ENCODE measurements around the gene FUT6.
"Not testable (repeated sequence)": the region's sequence is repeated elsewhere in the genome, so short reads cannot be mapped to it uniquely, and the experiment has no call there.

FUT6 gene, protein sequence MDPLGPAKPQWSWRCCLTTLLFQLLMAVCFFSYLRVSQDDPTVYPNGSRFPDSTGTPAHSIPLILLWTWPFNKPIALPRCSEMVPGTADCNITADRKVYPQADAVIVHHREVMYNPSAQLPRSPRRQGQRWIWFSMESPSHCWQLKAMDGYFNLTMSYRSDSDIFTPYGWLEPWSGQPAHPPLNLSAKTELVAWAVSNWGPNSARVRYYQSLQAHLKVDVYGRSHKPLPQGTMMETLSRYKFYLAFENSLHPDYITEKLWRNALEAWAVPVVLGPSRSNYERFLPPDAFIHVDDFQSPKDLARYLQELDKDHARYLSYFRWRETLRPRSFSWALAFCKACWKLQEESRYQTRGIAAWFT

GRCh38 chr19:5839065-5840017 is at the start of gene FUT6:
FUT6 (minus strand) TSS chr19:5839702; CDS start chr19:5832567, 7,135 bp downstream.
- DNase-seq, result no peak

- DNase-seq, result not testable (repeated sequence)
Observed at GRCh38 chr19:5884065-5884811, 44.7 kb upstream of the FUT6 start.

DNA sequence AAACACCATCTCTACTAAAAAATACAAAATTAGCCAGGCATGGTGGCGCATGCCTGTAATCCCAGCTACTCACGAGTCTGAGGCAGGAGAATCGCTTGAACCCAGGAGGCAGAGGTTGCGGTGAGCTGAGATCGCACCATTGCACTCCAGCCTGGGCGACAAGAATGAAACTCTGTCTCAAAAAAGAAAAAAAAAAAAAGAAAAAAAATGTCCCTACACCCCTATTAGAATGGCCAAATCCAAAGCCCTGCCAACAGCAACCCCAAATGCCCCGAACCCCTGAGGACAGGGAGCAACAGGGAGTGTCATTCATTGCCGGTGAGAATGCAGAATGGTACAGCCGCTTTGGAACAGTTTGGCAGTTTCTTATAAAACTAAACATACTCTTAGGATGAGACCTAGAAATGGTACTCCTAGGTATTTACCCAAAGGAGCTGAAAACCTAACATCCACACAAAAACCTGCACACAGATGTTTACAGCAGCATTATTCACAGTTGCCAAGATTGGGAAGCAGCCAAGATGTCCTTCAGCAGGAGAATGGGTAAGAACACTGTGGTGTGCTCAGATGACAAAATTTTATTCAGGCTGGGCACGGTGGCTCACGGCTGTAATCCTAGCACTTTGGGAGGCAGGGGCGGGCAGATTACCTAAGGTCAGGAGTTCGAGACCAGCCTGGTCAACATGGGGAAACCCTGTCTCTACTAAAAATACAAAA is 43.8 kb upstream of the FUT6 start:
- not testable (repeated sequence) for DNase-seq

DNA sequence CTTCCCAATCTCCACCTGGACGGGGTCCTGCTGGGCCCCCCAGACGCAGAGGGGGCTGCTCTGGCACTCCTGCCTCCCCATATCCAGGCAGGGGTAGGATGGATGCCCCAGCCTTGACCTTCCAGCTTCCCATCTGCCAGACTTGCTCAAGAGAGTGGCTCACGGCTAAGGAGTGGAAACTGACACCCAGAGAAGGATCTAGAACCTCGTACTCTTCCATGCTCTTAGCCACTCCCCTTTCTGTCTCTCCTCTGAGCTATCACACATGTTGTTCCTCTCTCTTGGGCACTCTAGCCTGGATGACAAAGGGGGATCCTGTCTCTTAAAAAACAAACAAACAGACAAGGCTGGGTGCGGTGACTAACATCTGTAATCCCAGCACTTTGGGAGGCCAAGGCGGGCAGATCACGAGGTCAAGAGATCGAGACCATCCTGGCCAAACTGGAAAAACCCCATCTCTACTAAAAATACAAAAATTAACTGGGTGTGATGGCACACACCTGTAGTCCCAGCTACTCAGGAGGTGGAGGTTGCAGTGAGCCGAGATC is 43.0 kb upstream of the FUT6 start:
- DNase-seq, result no peak

DNA sequence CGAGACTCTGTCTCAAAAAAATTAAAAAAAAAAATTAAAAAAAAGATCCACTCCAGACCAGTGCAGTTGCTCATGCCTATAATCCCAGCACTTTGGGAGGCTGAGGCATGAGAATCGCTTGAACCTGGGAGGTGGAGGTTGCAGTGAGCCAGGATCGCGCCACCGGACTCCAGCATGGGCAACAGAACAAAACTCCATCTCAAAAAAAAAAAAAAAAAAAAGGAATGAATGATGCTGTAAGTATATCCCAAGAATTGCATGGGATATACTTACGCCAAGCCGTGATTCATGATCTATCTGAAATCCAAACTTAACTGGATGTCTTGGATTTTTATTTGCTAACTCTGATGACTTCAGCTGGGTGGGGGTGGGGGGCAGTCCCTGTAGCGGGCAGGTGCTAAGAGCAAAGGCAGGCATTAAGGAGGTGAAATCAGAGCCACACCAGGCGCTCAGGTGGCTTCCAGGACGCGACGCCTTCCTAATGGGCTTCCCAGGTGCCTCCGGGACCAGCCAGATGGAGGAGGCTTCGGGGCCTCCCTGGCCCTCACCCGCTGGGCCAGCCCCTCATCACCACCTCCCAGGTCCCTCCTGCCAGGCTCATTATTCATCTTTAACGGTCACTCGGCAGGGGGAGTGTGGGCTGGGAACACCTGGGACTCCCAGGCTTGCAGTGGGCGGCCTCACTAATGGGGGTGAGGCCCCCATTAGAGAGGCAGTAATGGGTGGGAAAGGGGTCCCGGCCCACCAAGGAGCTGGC is 42.2 kb upstream of the FUT6 start:
- no peak for DNase-seq

GRCh38 chr19:5880604-5881078 is 41.1 kb upstream of the FUT6 start:
- no peak for DNase-seq

- DNase-seq, result no peak
Observed at GRCh38 chr19:5880196-5880595, 40.7 kb upstream of the FUT6 start.

- no peak for DNase-seq
Observed at GRCh38 chr19:5877882-5878281, 38.4 kb upstream of the FUT6 start.

DNA sequence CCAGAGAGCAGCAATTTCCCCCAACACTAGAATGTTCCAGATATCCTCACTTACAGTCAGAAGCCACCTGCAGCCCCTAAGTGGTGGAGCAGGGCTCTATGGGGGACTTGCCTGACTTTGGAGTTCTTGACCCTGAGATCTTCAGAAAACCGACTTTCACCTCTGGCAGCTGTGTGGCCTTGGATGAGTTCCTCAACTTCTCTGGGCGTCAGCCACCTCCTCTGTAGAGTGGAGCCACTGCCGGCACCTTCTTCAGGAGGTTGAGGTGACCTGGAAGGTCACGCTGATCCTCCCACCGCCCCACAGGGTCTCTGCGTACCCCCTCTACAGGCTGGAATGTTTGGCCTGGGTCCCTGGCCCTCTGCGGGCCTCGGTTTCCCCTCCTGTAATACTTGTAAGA is 37.9 kb upstream of the FUT6 start:
- no peak for DNase-seq

- not testable (repeated sequence) for DNase-seq
Observed at GRCh38 chr19:5874496-5874895, 35.0 kb upstream of the FUT6 start.

- no peak for DNase-seq
Observed at GRCh38 chr19:5873617-5874199, 34.2 kb upstream of the FUT6 start.

DNA sequence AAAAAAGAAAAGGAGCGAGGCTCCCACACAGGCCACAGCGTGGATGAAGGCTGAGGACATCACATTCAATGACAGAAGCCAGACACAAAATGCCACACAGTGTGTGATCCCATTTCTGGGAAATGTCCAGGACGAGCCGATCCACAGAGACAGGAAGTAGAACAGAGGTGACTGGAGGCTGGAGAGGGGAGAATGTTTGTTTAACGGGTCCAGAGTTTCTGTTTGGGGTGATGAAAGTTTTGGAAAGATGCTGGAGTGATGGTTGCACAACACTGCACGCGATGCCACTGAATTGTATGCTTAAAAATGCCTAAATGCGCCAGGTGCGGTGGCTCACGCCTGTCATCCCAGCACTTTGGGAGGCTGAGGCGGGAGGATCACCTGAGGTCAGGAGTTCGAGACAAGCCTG is 31.5 kb upstream of the FUT6 start:
- DNase-seq, result no peak

DNA sequence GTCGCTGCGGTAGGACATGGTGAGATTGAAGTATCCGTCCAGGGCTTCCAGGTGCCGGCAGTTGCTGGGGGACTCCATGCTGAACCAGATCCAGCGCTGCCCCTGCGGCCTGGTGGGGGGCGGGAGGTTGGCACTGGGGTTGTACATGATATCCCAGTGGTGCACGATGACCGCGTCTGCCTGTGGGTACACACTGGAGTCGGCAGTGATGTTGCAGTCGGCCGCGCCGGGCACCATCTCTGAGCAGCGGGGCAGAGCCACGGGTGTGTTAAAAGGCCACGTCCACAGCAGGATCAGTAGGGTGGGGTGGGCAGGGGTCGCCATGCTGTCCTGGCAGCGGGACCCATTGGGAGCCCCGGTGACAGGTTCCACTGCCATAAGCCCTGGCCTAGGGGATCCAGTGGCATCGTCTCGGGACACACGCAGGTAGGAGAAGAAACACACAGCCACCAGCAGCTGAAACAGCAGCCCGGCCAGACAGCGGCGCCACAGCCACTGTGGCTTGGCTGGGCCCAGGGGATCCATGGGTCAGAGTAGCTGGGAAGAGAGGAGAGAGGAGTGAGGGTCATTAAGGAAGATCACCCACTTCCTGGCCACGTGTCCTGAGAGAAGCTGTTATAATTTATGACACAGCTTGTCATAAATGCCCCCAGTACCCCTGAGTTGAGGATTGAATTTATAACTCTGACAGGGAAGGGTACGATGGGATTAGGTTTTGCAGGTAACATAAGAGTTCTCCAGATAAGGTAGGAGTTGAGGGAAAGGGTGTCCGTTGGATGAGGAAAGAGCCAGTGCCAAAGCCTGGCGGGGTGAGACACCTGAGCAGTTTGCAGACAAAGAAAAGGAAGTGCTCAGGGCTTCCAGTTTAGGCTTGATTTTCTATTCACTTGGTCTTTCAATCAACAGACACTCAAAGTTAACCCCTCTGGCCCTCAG is 28.0 kb upstream of the FUT6 start:
- no peak for DNase-seq

GRCh38 chr19:5865772-5866171 is 26.3 kb upstream of the FUT6 start:
- DNase-seq, result no peak

GRCh38 chr19:5864725-5865486 is 25.4 kb upstream of the FUT6 start:
- no peak for DNase-seq

DNA sequence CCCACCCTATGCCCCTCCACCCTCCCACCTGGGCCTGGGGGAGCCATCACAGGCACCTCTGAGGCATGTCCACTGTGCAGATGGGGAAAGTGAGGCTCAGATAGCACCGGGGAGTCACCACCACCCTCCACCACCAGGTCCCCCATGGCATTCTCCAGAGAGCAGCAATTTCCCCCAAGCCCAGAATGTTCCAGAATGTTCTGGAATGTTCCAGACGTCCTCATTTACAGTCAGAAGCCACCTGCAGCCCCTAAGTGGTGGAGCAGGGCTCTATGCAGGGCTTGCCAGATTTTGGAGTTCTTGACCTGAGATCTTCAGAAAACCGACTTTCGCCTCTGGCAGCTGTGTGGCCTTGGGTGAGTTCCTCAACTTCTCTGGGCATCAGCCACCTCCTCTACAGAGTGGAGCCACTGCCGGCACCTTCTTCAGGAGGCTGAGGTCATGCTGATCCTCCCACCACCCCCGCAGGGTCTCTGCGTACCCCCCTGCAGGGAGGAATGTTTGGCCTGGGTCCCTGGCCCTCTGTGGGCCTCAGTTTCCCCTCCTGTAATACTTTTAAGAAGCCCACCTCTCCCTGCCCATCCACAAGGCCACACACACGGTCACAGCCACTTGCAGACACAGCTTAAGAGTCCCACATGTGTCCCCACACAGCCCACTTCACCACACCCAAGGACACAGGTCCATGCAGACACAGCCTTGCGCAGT is 24.7 kb upstream of the FUT6 start:
- DNase-seq, result no peak

DNA sequence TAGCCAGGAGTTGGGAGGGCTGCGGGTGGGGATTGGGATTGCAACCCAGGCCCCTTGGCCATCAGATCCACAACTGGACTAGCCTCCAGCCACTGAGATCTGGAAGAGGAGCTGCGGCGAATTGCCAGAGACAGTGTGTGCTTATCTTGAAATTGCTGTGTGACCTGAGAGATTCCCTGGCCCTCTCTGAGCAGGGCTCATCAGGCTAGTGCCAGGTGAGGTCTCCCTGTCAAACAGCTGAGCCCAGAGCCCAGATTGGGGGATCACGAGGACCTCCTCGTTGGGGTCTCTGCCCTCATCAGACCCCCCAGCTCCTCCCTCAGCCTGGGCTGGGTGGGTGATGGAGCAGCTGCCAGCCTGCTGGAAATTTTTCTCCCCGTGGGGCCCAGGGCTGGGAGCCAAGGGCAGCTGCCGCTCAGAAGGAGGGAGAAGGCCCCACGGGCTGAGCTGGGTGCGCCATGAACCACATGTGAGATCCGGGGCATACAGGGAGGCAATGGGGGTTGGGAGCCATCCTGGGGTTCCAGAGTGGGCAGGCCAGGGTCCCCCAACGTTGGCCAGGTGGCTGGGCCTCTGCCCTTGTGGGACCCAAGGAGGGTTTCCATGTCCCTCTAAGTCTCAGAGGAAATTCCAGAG is 23.6 kb upstream of the FUT6 start:
- no peak for DNase-seq

Data from NCI-H345 (cell line).